Keratinocyte (primary cell): ENCODE measurements around the gene PIGH. TPM values are rescaled to one million over a fixed set of nuclear protein-coding genes. Genes with fewer than 3 reads are reported as not detected.

ENCODE experiments used
- DNase-seq: peaks from one replicate; pipeline ENCODE4 v3.0.0-alpha.2; 2011; ENCODE audit warnings: low read depth, missing footprints, low spot score
- FAIRE-seq: peaks from 2 replicates; lab custom pipeline; 2011; peaks lifted over from hg19 to GRCh38; lab: Jason Lieb, UNC
- H2AFZ ChIP-seq: 2 replicates; pipeline ENCODE4 v1.6.0; 2012; ENCODE audit warnings: low read length, control low read depth, inconsistent platforms; ENCODE audit not compliant: control insufficient read depth
- H3K27ac ChIP-seq: 2 replicates; pipeline ENCODE4 v1.5.1; 2011; ENCODE audit warnings: low read length; ENCODE audit not compliant: control insufficient read depth, insufficient read depth
- H3K27me3 ChIP-seq: 3 replicates; pipeline ENCODE4 v1.6.0; 2011; ENCODE audit warnings: low read length; ENCODE audit not compliant: control insufficient read depth, insufficient read depth; ENCODE audit errors: extremely low read depth
- H3K36me3 ChIP-seq, 2 experiments: 2 replicates in 1 of 2; 3 replicates in 1 of 2; pipeline ENCODE4 v1.5.1; 2011; ENCODE audit warnings: low read length in 2 of 2, mild to moderate bottlenecking in 1 of 2; ENCODE audit not compliant: control insufficient read depth in 2 of 2, insufficient read depth in 2 of 2; ENCODE audit errors: extremely low read depth in 1 of 2
- H3K4me1 ChIP-seq: 3 replicates; pipeline ENCODE4 v1.5.1; 2011; ENCODE audit warnings: low read length; ENCODE audit not compliant: control insufficient read depth, insufficient read depth; ENCODE audit errors: extremely low read depth
- H3K4me2 ChIP-seq: 3 replicates; pipeline ENCODE4 v1.6.0; 2011; ENCODE audit warnings: low read depth, low read length; ENCODE audit not compliant: control insufficient read depth, insufficient read depth; ENCODE audit errors: extremely low read depth
- H3K4me3 ChIP-seq, 3 experiments: fragments of 200-600 bp in 1 of 3; sonication (generic) in 1 of 3; 2 replicates in 2 of 3; 3 replicates in 1 of 3; pipeline ENCODE4 v1.5.1; 2011 to 2016; ENCODE audit warnings: low read length in 3 of 3, mild to moderate bottlenecking in 3 of 3, control low read depth in 2 of 3, inconsistent platforms in 1 of 3, low read depth in 1 of 3, mixed read lengths in 1 of 3, mixed run types in 1 of 3, moderate library complexity in 1 of 3; ENCODE audit not compliant: control insufficient read depth in 2 of 3, insufficient read depth in 2 of 3; ENCODE audit errors: extremely low read depth in 1 of 3
- H3K79me2 ChIP-seq: 2 replicates; pipeline ENCODE4 v1.6.0; 2012; ENCODE audit warnings: low read length; ENCODE audit not compliant: control insufficient read depth, insufficient read depth
- H3K9ac ChIP-seq: 3 replicates; pipeline ENCODE4 v1.6.0; 2011; ENCODE audit warnings: low read length; ENCODE audit not compliant: control insufficient read depth, insufficient read depth; ENCODE audit errors: extremely low read depth
- H3K9me1 ChIP-seq: 3 replicates; pipeline ENCODE4 v1.6.0; 2011; ENCODE audit warnings: low read length; ENCODE audit not compliant: control insufficient read depth, insufficient read depth; ENCODE audit errors: extremely low read depth
- H3K9me3 ChIP-seq: 2 replicates; pipeline ENCODE4 v1.5.1; 2012; ENCODE audit warnings: low read depth, low read length; ENCODE audit not compliant: control insufficient read depth
- H4K20me1 ChIP-seq: 3 replicates; pipeline ENCODE4 v1.6.0; 2011; ENCODE audit warnings: low read length; ENCODE audit not compliant: control insufficient read depth, insufficient read depth; ENCODE audit errors: extremely low read depth
- CTCF ChIP-seq, 3 experiments: IDR thresholded peaks in 1 of 3; conservative IDR thresholded peaks in 1 of 3; optimal IDR thresholded peaks in 1 of 3; 2 replicates in 2 of 3; 3 replicates in 1 of 3; pipeline versions ENCODE3 to v1.5.1; 2011; ENCODE audit warnings: low read length in 3 of 3, mild to moderate bottlenecking in 3 of 3, moderate library complexity in 2 of 3, control low read depth in 1 of 3, inconsistent platforms in 1 of 3; ENCODE audit not compliant: insufficient read depth in 2 of 3; ENCODE audit errors: extremely low read depth in 1 of 3
- EZH2 ChIP-seq: IDR thresholded peaks from one replicate; pipeline ENCODE4 v1.6.1; 2012; ENCODE audit warnings: inconsistent platforms, mild to moderate bottlenecking, low read length, moderate library complexity
- dilution Hi-C: fragments of 300-500 bp; cut with MboI; formaldehyde crosslinking; loops from one replicate; pipeline ENCODE4 v1.7.0; 2020; ENCODE audit warnings: low sequenced_read_pairs; ENCODE audit not compliant: extremely low pct_ligation_motif_present
- polyA plus RNA-seq, 5 experiments: library from polyadenylated mRNA; depleted of rRNA in 3 of 5; stranded (reverse) in 3 of 5; stranded (forward) in 1 of 5; unstranded in 1 of 5; fragments of >200 nt; gene quantifications; 1 replicate in 1 of 5; 2 replicates in 3 of 5; 3 replicates in 1 of 5; pipeline versions ENCODE4 v1.2.1 to v1.2.3, GENCODE V29; 2011 to 2012; ENCODE audit warnings: missing spikeins in 2 of 5, low read depth in 1 of 5, low replicate concordance in 1 of 5

The PIGH gene
- polyA plus RNA-seq, 1 donor (not counting 4 experiments of a cell fraction or from before 2014, with no cell fraction given), result 29.9 TPM

GRCh38 chr14:67571275-67571990 lies 28.6 kb downstream of the PIGH start:
- Histone ChIP-seq H3K79me2 (no peaks in the 10 kb centered on the region), H3K4me1 (no peaks in the 10 kb centered on the region), H3K9me1 (no peaks in the 10 kb centered on the region), H3K27ac (no peak overlapping the region), H3K4me3 (no peak overlapping the region), H2AFZ (no peak overlapping the region), H3K27me3 (no peaks in the 10 kb centered on the region), H3K36me3 (no peaks in the 10 kb centered on the region), H3K9ac (no peak overlapping the region), H3K4me2 (no peak overlapping the region), H3K9me3 (no peaks in the 10 kb centered on the region), H4K20me1 (no peaks in the 10 kb centered on the region)
- DNase-seq, result no peak
- FAIRE-seq, result peak; percentile 74
- TF ChIP-seq EZH2, result no peak
- peak; percentile 87 to 98 (median 95) for TF ChIP-seq CTCF (optimal IDR thresholded peaks at IDR 0.05 in 1 of 3, IDR thresholded peaks at IDR 0.05 in 1 of 3, conservative IDR thresholded peaks at IDR 0.05 in 1 of 3; ENCODE audit: extremely low read depth in 1 of 3, insufficient read depth in 2 of 3, low read length in 3 of 3)
- dilution Hi-C loops, result no loop called here

GRCh38 chr14:67570453-67570852 lies 29.6 kb downstream of the PIGH start:
- H3K9me1 ChIP-seq, result no peaks in the 10 kb centered on the region
- no peak for DNase-seq
- FAIRE-seq, result no peak
- no peak overlapping the region for H3K9ac ChIP-seq
- TF ChIP-seq EZH2, result no peak
- TF ChIP-seq CTCF (optimal IDR thresholded peaks at IDR 0.05 in 1 of 3, IDR thresholded peaks at IDR 0.05 in 1 of 3, conservative IDR thresholded peaks at IDR 0.05 in 1 of 3; ENCODE audit: extremely low read depth in 1 of 3, insufficient read depth in 2 of 3, low read length in 3 of 3), result no peak
- no peaks in the 10 kb centered on the region for H3K79me2 ChIP-seq
- H3K27ac ChIP-seq, result no peak overlapping the region
- peaks cover 0 to 3% of the 10 kb centered on the region in 2 experiments for H3K36me3 ChIP-seq
- dilution Hi-C loops, result no loop called here
- no peak overlapping the region for H2AFZ ChIP-seq
- H3K4me2 ChIP-seq, result no peak overlapping the region
- no peaks in the 10 kb centered on the region for H3K9me3 ChIP-seq
- H3K4me3 ChIP-seq, result no peak overlapping the region
- no peaks in the 10 kb centered on the region for H4K20me1 ChIP-seq
- no peaks in the 10 kb centered on the region for H3K4me1 ChIP-seq
- no peaks in the 10 kb centered on the region for H3K27me3 ChIP-seq
